Ovary (tissue), 3 donors: ENCODE data around the gene CENATAC.

Experiments
- EP300 ChIP-seq: sonication (generic); formaldehyde crosslinking; IDR thresholded peaks from one replicate; pipeline ENCODE4 v1.6.1; 2017; ENCODE audit warnings: antibody characterized with exemption
- POLR2A ChIP-seq: fragments of 450-650 bp; IDR thresholded peaks from one replicate; pipeline ENCODE4 v1.6.1; 2017; ENCODE audit warnings: antibody characterized with exemption, mild to moderate bottlenecking, moderate library complexity
- TF ChIP-seq, protein P1 (sequence below), 3 donors: fragments of 450-650 bp in 2 of 3; fragments of 200-600 bp in 1 of 3; IDR thresholded peaks; one replicate each; pipeline versions ENCODE4 v1.5.1 to v1.8.0; 2016 to 2022; ENCODE audit warnings: antibody characterized with exemption in 3 of 3, mild to moderate bottlenecking in 1 of 3
- donor health status: DM: no; HTN: no; CAD: no.

DNA sequence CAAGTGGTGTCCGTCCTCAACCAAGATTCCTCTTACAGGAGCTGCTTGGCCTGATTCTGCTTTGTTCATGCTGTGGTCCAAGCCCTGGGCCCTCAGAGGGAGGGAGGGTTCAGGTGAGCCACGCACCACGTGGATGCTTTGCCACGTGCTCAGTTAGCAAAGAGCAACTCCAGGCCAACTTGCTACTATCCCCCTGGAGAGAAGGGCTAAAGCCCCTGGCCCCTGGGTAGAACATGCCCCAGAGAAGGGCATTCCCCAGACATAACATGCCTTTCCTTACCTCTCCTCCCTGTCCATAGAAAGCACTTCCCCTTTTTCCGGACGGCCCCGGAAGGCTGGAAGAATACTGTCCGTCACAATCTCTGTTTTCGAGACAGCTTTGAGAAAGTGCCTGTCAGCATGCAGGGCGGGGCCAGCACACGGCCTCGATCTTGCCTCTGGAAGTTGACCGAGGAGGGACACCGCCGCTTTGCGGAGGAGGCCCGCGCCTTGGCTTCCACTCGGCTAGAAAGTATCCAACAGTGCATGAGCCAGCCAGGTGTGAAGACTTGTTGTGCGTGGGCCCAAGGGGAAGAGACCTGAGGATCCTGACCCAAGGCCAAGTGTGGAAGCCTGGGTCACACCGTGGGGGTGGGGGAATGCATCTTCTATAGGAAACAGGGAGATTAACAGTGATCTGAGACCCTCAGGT, 17.6 kb upstream of the CENATAC start:
- TF ChIP-seq POLR2A (no peak), EP300 (no peak)
- TF ChIP-seq, protein P1, sequence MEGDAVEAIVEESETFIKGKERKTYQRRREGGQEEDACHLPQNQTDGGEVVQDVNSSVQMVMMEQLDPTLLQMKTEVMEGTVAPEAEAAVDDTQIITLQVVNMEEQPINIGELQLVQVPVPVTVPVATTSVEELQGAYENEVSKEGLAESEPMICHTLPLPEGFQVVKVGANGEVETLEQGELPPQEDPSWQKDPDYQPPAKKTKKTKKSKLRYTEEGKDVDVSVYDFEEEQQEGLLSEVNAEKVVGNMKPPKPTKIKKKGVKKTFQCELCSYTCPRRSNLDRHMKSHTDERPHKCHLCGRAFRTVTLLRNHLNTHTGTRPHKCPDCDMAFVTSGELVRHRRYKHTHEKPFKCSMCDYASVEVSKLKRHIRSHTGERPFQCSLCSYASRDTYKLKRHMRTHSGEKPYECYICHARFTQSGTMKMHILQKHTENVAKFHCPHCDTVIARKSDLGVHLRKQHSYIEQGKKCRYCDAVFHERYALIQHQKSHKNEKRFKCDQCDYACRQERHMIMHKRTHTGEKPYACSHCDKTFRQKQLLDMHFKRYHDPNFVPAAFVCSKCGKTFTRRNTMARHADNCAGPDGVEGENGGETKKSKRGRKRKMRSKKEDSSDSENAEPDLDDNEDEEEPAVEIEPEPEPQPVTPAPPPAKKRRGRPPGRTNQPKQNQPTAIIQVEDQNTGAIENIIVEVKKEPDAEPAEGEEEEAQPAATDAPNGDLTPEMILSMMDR (IDR thresholded peaks at IDR 0.05) = no peak
